Cardiac septum (tissue), 1 donor: ENCODE results near the gene SH3BP1. TPM values are rescaled to one million over a fixed set of nuclear protein-coding genes. Genes with fewer than 3 reads are reported as not detected.

Experiments
- DNase-seq: peaks from one replicate; pipeline ENCODE4 v3.0.0-alpha.2; 2020; ENCODE audit warnings: low spot score
- intact Hi-C: fragments of 100-400 bp; cut with DNase I; formaldehyde crosslinking; loops from one replicate; pipeline ENCODE4 v1.14.0; 2022
- total RNA-seq: library from RNA; stranded (reverse); fragmentation: NEBNext Ultra II Directional; extraction: Animal tissue kit (Norgen Biotek cat#: 25700); gene quantifications from one replicate; pipeline ENCODE4 v1.2.1, GENCODE V29; 2021
- donor health status: DM: no; HTN: no; CAD: no.

SH3BP1 gene
- total RNA-seq, 1 donor from 2014 or later: 2.3 TPM

DNA sequence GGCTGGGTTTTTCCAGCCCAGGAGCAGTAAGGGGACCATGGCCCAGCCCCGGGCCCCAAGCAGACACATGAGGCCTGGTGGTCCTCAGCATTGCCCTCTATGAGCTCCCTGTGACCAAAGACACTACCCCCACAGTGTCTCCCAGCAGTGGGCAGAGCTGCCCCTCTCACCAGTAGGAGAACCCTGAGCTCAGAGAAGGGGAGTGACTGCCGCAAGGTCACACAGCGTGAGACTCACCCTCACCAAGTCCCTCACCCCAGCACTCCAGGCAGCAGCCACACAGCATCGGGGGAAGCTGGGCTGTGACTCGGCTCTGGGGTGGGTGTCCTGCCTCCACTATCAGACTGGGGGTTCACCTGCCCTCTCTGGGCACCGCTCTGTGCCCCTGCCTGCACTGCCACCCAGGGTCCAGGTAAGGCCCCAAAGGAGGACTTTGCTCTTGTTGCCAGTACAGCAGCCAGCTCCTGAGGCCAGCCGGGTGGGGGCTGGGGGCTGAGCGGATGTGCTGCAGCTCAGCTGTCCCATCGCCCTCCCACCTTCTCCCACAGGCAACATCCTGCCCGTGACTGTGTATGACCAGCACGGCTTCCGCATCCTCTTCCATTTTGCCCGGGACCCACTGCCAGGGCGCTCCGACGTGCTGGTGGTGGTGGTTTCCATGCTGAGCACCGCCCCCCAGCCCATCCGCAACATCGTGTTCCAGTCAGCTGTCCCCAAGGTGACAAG lies 7.9 kb upstream of the SH3BP1 start:
- no peak for DNase-seq
- intact Hi-C loops: no loop called here

DNA sequence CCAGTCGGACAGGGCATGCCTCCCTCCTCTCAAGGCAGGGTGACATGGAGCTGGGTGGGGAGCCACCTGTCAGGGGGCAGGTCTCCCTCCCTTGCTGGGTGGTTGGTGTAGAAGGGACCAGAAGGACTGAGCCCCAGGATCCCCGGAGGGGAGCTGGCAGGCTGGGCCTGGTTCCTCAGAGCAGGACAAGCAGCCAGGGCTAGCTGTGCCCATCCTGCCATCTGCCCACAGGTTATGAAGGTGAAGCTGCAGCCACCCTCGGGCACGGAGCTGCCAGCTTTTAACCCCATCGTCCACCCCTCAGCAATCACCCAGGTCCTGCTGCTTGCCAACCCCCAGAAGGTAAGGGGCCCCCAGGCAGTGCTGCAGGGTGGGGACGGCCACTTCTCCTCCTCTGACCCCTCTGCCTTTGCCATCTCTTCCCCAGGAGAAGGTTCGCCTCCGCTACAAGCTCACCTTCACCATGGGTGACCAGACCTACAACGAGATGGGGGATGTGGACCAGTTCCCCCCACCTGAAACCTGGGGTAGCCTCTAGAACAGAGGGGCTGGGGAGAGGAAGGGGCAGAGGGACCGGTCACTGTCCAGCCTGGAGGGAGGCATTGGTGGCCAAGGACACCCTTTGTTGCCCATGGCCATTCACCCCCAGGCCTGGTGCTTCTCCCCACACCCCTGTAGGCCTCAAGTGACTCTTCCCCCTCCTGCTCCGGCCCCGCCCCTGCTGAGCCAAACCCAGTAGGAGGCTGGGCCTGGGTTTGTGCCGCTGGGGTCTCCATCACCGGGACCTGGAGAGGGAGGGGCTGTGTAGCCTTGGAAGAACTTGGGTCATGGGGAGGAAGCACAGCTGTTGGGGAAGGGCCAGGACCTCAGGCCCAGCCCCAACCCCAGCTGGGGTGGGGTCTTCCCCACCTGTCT lies 7.0 kb upstream of the SH3BP1 start:
- no peak for DNase-seq
- intact Hi-C loops: no loop called here

DNA sequence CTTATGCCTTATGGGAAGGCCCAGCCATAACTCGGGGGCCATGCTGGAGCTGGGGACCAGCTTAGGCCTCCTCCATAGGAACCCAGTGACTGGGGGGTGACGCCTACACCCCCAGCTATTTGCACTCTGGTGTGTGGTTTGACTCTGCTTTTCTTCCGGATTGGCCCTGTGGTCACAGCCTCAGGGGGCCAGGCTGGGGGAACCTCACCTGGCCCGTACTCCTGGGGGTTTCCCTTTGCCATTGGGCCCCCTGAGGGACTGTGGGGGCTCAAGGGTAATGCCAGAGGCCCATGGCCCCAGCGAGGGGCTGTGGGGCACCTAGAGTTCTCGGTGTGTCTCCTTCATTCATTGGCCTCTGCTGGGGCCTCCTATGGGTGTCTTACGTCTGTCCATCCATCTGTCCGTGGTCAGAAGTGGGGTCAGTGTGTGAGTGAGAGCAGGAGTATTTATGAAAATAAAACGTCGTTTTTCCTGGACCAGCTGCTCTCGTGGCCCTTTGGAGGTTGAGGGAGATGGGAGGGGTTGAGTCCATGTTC lies 6.3 kb upstream of the SH3BP1 start:
- no peak for DNase-seq
- intact Hi-C loops: no loop called here

DNA sequence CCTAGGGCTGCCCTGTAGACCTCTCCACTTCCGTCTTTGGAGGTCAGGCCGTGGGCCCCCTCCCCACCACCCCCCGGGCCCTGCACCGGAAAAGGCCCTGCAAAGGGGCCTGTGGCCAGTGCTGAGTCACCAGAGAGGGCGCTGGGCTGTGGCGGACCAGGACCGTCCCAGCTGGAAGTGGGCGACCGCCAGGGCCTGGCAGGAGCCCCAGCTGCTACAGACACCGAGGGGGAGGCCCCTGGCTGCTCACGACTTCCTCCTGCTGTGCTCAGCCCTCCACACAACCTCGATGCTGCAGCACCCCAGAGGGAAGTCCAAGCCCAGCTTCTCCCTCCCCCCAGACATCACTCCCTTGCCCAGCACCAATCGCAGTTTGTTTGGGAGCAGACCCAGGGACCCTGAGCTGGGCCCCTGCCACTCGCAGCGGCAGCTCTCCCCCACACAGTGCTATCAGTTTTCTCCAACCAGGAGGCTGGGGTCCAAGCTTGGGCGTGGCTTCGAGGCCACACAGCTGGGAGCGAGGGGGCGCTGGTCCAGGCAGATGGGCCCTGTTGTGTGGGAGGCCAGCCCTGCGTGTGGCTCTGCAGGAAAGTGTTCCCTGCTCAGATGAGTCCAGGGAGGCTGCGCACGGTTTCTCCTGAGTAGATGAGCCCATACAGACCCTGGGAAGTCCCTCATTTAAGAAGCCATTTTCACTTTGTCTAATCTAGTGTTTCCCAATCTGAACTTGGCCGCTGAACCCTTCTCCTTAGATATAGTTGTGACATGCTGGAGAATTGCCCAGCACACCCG lies 5.6 kb upstream of the SH3BP1 start:
- DNase-seq: peak; percentile 92
- intact Hi-C loops: no loop called here

DNA sequence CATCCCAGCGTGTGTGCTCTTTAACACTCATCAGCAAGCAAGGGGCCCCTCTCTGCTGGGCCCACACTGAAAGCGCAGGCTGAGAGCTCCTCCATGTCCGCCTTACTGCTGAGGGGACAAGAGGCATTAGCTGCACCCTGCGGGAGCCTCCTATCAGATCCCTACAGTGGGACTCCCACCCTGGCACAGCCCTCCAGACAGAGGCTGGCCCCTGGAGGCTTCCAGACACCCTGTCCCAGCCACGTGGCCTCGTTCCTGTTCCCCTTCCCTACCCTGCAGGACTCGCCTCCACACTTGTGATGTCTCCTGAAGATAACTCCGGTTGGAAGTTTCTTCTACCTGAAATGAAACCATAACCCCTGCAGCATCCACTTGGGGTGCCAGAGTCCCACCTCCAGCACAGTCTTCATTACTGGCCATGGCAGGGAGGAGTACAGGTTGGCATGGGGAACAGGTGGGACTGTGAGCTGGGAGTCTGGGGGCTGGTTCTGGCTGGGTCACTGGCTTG lies 5.0 kb upstream of the SH3BP1 start:
- DNase-seq: no peak
- intact Hi-C loops: no loop called here

DNA sequence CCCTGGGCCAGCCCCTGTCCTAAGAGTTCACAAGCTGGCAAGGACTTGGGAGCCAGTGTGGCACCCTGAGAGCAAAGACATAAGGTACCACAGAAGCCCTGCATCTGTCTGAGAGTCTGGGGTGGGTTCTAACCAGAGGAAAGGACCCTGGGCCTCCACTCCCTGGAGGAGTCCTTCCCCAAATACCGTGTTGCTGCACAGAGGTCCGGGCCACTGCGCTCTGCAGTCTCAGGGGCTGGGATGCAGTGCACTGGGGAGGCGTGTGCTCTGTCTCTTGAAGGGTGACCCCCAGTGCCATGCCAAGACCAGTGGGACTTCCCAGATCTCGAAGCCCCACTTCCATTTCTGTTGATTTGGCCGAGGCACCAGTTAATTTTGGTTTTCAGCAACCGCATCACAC lies 4.3 kb upstream of the SH3BP1 start:
- intact Hi-C loops: no loop called here
- DNase-seq: no peak

DNA sequence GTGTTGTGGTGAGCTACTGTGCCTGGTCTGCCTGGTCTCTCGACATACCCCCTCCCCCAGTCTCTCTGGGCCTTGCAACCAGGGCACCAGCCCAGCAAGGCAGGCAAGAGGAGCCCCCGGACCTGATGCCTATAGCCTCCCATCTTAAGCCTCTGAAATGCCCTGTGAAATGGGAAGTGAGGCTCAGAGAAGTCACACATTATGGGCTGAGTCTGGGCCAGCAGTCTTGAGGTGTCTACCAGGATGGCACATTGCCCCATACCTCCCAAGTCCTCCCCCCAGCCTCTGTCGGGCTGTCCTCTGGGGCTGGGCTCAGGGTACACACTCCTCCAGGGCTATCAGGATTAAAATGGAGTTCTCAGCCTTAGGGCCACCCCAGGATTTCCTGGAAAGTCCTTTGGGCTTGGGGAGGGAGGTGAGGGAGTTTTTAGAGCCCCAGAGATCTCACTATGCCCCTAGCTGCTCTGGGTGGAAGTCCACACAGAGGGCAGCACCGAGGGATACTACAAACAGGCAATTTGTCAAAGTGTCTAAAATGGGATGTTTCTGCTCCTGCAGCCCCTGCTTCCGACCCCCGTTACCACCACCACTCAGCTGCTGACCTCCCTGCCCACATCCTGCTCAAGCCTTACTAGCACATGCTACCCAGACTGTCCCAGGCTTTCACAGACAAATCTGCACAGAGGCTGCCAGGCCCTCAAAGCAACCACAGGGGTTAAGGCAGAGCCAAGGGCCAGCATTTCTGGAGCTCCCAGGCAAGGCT lies 3.1 kb upstream of the SH3BP1 start:
- intact Hi-C loops: no loop called here
- DNase-seq: no peak

DNA sequence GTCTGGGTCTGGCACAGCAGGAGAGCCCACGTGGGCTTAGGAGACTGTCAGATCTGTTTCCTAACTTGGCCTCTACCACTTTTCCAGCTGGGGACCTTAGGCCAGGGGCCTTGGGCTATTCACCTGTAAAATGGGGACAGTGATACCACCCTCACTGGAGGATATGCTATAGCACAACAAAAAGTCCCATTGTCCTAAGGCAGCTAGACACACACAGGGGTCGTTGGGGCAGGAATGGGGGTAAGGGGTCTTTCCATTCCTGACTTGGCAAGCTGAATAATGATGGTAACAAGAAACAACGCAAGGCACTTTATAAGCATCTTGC lies 2.6 kb upstream of the SH3BP1 start:
- intact Hi-C loops: no loop called here
- DNase-seq: no peak

DNA sequence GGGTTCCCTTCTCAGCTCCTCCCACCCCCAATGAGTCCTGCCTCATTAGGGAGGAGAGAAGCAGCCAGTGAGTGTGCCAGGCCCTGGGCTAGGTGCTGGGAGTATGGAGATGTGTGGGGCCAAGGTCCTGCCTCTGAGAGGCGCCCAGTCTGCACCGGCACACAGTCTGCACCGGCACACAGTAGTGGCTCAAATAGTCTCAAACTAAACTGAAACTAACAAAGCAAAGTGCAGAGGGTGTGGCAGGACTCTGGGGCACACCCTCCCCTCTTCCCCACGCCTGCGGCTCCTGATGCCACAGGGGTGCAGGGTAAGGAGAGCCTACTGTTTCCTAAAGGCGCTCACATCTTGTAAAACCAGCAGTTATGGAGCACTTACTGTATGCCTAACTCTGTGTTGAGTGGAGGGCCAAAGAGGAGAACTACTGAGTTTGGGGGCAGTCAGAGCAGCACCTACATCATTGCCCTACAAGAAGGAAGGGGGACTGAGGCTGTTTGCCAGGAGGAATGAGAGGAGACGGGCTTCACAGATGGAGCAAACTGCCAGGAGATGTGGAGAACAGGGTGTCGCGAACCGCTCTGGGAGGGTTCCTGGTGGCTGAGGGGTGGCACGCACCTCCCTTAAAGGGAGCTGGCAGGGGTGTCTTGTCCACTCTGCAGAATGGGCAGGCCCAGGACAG lies 939 bp upstream of the SH3BP1 start:
- DNase-seq: no peak
- intact Hi-C loops: no loop called here

DNA sequence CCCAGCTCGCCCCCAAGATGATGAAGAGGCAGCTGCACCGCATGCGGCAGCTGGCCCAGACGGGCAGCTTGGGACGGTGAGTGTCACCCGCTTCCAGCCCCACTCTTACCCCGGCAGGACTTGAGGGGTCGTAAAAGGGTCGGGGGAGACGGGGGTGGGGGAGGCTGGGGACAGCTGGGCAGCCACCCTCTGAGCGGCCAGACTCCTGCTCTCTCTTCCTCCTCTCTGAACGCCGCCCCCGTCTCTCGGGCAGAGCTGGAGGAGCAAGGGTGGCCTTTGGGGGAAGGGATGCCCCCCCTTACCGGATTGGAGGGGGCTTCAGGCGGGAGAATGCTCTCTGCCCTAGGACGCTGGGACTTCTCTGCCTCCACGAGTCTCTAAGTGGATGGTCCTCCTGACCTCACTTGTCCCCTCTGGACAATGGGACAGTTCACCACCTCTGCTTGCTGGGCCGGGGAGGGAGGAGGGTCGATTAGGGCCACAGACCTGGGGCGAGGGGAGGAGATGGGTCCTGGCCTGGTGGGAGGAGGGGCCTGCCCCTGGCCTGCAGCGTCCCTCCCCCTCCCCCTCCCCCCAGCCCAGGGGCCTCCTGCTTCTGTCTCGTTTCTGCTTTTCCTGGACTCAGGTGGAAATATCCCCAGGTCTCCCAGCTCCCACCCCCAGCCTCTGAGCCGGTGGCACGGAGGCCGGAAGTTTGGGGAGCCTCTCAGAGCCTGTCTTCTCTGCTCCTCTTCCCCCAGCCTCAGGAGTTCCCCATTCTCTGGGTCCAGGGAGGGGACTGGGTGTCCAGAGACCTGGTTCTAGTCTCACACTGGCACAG lies 512 bp downstream of the SH3BP1 start:
- intact Hi-C loops: no loop called here
- DNase-seq: no peak

DNA sequence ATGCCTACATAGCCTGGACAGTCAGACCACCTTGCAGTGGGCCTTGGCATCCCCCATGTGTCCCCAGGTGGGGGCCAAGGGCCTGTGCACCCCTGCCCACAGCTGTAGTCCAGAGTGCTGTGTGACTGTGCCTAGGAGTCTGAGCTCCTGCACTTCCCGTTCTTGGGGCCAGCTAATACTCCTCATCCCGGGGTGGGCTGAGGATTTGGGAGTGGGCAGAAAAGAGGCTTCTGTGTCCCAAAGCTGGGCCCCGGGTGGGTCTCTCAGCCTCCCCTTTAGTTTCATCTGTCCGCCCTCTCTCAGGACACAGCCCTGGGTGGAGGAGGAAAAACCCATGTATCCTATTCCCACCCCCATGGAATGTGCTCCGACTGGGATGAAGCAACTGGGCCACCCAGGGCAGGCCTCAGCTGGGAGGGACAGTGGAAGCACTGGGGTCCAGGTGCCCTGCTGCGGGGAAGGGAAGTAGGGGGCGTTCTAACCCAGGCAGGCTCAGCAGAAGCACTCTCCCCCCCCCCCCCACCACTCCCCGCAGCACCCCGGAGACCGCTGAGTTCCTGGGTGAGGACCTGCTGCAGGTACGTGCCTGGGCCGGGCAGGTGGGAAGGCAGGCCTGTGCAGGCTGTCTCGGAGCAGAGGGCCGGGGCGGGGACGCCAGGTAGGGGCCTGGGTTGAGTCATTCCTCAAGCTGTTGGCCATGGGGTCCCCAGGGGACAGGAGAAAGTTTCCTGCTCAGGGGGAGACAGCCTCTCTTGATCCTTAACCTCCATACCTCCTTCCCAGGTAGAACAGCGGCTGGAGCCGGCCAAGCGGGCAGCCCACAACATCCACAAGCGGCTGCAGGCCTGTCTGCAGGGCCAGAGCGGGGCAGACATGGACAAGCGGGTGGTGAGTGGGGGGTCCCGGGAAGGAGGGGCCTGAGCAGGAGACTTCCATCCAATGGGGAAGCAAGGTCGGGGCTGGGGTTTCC lies 1.4 kb downstream of the SH3BP1 start:
- intact Hi-C loops: no loop called here
- no peak for DNase-seq

DNA sequence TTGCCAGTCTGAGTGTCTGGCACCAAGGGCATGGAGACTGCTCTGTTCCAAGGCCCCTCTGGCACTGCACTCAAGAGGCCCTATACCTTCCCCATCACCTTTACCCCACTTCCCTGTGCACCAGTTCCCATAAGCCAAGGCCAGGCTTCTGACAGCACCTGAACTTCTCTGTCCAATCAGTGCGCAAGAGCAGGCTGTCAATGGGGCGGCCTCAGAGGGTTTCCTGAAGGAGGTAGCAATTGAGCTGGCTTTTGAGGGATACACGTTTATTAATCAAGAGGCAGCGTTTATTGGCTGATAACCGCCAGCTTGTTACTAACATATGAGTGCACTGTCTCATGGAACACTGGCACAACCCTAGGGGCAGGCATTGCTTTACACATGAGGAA lies 2.1 kb downstream of the SH3BP1 start:
- intact Hi-C loops: no loop called here
- no peak for DNase-seq

DNA sequence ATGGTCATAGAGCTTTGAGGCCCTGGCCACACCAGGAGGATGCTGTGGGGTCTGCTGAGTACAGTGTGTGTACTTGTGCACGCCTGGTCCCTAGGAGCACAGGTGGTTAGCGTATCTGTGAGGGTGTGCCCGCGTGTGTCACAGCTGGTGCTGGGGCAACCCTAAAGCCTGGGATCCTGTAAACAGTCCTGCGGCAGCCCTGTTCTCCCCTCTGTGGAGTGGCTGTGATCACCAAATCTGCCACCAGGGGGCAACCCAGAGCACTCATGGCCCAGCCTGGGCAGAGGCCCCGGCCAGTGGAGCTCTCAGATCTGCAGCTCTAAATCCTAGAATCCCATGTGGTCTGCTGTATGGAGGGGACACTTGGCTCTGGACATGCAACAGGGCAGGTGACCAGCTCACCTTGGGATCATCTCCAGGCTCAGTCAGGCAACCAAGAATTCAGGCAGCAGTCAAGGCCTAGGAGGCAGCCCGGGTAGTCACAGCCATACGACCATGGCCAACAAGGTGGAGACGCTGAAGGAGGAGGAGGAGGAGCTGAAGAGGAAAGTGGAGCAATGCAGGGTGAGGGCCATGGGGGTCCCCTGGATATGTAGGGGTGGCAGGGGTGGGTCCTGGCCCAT lies 3.9 kb downstream of the SH3BP1 start:
- DNase-seq: peak; percentile 92
- intact Hi-C loops: loop anchor here (2.0 kb wide), 1 partner anchor 37 kb away; no protein-coding TSS in a partner anchor

DNA sequence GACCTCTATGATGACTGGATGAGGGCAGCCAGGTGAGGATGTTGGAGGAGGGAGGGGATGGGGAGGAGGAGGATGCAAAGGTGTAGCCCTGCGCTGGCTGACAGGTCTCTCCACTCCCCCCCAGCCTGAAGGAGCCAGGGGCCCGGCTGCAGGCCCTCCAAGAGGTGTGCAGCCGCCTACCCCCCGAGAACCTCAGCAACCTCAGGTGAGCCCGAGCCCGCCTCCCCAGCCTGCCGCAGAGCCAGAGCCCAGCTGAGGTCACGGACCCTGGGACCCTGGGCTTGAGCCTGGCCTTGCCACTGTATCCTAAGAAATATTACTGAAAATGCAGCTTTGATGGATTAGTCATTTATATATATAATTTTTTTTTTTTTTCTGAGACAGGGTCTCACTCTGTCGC lies 7.8 kb downstream of the SH3BP1 start:
- DNase-seq: no peak
- intact Hi-C loops: loop anchor here (5.0 kb wide), 1 partner anchor 145 kb away; no protein-coding TSS in a partner anchor

DNA sequence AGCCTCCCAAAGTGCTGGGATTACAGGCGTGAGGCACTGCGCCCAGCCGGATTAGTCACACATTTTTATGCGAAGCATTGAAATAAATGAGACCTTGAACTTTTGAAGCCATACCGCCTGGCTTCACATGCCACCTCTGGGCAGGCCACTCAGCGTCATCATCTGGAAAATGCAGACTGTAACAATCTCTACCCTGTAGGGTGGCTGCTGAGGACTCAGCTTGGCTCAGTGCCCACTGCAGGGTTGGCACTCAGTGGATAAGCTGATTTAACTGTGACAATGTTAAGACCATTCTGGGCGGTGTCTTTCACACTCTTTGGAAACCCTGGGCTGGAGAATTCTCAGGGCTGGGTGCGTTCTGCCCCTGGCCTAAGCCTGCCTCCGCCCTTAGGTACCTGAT lies 8.5 kb downstream of the SH3BP1 start:
- DNase-seq: no peak
- intact Hi-C loops: loop anchor here (5.0 kb wide), 1 partner anchor 144 kb away; no protein-coding TSS in a partner anchor

DNA sequence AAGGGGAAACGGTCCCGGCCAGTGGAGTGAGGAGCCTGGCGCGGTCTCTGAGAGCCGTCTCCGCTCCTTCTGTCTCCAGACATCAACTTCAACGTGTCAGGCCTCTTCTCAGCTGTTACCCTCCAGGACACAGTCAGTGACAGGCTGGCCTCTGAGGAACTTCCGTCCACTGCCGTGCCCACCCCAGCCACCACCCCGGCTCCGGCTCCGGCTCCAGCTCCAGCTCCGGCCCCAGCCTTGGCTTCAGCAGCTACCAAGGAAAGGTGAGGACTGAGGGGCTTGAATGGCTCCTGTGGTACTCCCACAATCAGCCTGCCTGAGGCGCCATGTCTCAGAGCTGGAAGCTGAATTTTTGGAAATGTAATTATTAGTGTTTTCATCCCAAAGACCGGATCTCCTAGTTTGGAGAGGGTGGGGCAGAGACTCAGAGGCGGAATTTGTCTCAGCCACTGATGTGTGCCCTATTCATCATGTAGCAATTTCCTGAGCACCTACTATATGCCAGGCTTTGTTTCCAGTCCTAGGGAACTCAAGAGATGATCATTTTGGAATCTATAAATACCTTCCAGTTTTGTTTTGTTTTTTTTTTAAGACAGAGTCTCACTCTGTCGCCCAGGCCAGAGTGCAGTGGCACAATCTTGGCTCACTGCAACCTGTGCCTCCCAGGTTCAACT lies 11.1 kb downstream of the SH3BP1 start:
- intact Hi-C loops: no loop called here
- no peak for DNase-seq
